Activated CD4-positive, alpha-beta T cell treated with anti-CD3 and anti-CD28 coated beads for 48 hours (primary cell): ENCODE results near the gene KRTAP5-7.
"Not testable (repeated sequence)": the region's sequence is repeated elsewhere in the genome, so short reads cannot be mapped to it uniquely, and the experiment has no call there.

Source experiments
- DNase-seq: peaks from one replicate; pipeline ENCODE4 v3.0.0-alpha.2; 2020

The KRTAP5-7 gene

DNA sequence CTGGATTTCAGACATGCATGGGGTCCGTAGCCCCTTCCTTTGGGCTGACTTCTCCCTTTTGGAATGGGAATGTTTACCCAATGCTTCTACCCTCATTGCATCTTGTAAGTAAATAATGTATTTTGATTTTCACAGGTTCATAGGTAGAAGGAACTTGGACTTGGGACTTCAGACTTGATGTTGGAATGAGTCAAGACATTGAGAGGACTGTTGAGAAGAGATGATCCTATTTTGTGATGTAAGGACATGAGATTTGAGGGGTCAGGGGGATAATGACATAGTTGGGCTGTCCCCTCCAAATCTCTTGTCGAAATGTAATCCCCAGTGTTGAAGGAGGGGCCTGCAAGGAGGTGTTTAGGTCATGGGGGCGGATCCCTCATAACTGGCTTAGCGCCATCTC lies 37.4 kb downstream of the KRTAP5-7 start:
- no peak for DNase-seq

DNA sequence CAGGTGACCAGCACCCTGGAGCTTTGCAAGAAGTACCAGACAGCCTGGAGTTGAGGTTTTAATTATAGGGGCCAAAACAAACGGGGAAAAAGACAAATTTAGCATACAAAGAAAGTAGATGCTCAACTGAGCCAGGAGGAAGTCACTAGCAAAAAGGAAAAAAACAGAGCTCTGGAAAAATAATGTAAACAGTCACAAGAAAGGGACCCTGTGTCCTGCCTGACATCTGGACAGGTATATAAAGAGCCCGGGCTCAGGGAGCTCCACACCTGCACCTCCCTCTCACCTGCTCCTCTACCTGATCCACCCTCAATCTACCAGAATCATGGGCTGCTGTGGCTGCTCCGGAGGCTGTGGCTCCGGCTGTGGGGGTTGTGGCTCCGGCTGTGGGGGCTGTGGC lies 38.2 kb downstream of the KRTAP5-7 start, which contains the start of gene KRTAP5-10:
Gene KRTAP5-10 (plus strand): TSS at position 301 of the 400 bp plus-strand sequence. CDS start 25 bp downstream, at position 326.
- no peak for DNase-seq

- DNase-seq, result no peak
Measured at GRCh38 chr11:71566081-71566620, 39.1 kb downstream of the KRTAP5-7 start.

GRCh38 chr11:71566626-71567599 lies 39.8 kb downstream of the KRTAP5-7 start:
- DNase-seq, result not testable (repeated sequence)

DNA sequence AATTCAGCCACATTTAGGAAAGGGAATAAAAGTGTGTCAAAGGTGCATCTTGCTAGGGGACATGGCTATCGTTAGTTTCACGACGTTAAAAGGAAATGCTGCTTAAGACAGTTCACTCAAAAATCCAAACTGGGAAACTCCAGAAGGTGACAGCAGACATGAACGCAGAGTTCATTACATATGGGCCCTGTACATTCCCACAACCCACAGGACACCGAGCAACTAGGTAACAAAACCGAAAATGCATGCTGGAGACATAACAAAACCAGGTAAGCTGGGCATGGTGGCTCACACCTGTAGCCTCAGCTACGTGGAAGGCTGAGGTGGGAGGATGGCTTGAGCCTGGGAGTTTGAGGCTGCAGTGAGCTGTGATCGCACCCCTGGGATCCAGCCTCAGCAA lies 40.6 kb downstream of the KRTAP5-7 start:
- DNase-seq, result not testable (repeated sequence)

- DNase-seq, result no peak
Measured at GRCh38 chr11:71568704-71569349, 41.8 kb downstream of the KRTAP5-7 start.

GRCh38 chr11:71571101-71571850 lies 44.2 kb downstream of the KRTAP5-7 start:
- not testable (repeated sequence) for DNase-seq

GRCh38 chr11:71572811-71573210 lies 45.7 kb downstream of the KRTAP5-7 start:
- no peak for DNase-seq

- DNase-seq, result no peak
Measured at GRCh38 chr11:71574418-71574817, 47.4 kb downstream of the KRTAP5-7 start.

DNA sequence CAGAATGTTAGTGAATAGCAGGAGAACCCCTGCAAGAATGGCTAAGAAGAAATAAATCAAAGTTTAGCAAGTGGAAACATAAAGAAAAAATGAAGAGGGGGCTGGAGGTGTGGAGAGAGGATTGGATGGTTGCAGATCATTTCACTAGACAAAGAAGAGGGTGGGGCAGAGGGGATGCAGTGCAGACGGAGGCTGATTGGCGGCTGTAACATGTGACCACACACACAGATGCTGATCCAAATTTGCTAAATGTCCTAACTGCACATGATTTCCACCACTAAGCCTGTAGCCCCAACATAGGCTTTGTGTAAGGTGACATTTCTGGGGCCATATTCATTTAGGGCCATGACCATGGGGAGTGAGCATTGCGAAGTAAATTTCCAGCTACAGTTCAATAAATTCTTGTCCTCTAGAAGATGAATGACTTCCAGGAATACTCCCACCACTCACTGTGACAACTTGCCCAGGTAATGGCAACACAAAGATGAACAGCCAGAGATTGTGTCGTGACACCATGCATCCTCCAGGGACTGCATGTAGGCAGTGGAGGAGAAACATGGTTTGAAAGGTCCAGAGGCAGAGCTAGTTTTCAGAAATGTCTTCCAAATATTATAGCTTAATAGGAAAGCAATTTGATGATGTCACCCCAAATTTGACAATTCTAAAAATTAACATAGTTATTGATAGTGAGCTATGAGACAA lies 48.8 kb downstream of the KRTAP5-7 start:
- DNase-seq, result no peak

- not testable (repeated sequence) for DNase-seq
Measured at GRCh38 chr11:71576688-71577465, 49.8 kb downstream of the KRTAP5-7 start.

GRCh38 chr11:71577469-71578004 lies 50.5 kb downstream of the KRTAP5-7 start:
- no peak for DNase-seq
